ENCODE results near the gene CAMK2B. TPM values are rescaled to one million over a fixed set of nuclear protein-coding genes. Genes with fewer than 3 reads are reported as not detected.

Gene CAMK2B
- total and polyA plus RNA-seq, 2 of the 13 experiments (the other 11 are each of a cell fraction or from before 2014, with no cell fraction given) = 0.27 to 0.48 TPM

GRCh38 chr7:44200699-44201461 is 124.5 kb downstream of the CAMK2B start, which contains the start of gene YKT6 (continued):
- TF ChIP-seq ZNF318 (CRISPR knock-in tag; IDR thresholded peaks at IDR 0.05) (no peak), ZBTB1 (CRISPR knock-in tag; IDR thresholded peaks at IDR 0.05; ENCODE audit: borderline replicate concordance) (no peak), PCBP2 (optimal IDR thresholded peaks at IDR 0.05; ENCODE audit: low read depth, low read length, poor library complexity, severe bottlenecking) (no peak), ZNF768 (CRISPR knock-in tag; IDR thresholded peaks at IDR 0.05) (no peak), TBX2 (CRISPR knock-in tag; IDR thresholded peaks at IDR 0.05; ENCODE audit: borderline replicate concordance) (peak; percentile 84), PPARG (CRISPR knock-in tag; conservative IDR thresholded peaks at IDR 0.05) (0 out of 2 replicates have a peak, but pooled peaks have one; percentile 24), ZNF781 (CRISPR knock-in tag; IDR thresholded peaks at IDR 0.05; ENCODE audit: borderline replicate concordance, not compliant biosample characterization) (no peak), JUND (CRISPR knock-in tag; IDR thresholded peaks at IDR 0.05) (no peak), HOMEZ (CRISPR knock-in tag; IDR thresholded peaks at IDR 0.05; ENCODE audit: low read depth) (no peak), KLF11 (CRISPR knock-in tag; IDR thresholded peaks at IDR 0.05) (no peak), CREB1 (IDR thresholded peaks at IDR 0.05) (peak; percentile 62), CREB1 (CRISPR knock-in tag; IDR thresholded peaks at IDR 0.05) (no peak; the same call in 1 of the 2 replicates), MTF1 (CRISPR knock-in tag; IDR thresholded peaks at IDR 0.05) (no peak), ATM (IDR thresholded peaks at IDR 0.05; ENCODE audit: borderline replicate concordance) (no peak), GPBP1L1 (CRISPR knock-in tag; IDR thresholded peaks at IDR 0.05) (no peak), ATF6 (CRISPR knock-in tag; conservative IDR thresholded peaks at IDR 0.05) (no peak), BRCA1 (CRISPR knock-in tag; IDR thresholded peaks at IDR 0.05) (0 out of 2 replicates have a peak, but pooled peaks have one; percentile 48)
